GM23338 (cell line): ENCODE results near the gene TSHZ3. TPM values are rescaled to one million over a fixed set of nuclear protein-coding genes. Genes with fewer than 3 reads are reported as not detected.

Experiments
- ATAC-seq: fragments of 200-7000 bp; cut with Tn5 transposase; 3 replicates; pipeline ENCODE4 v1.9.1; 2020
- DNase-seq: peaks from one replicate; pipeline ENCODE4 v3.0.0-alpha.2; 2015; ENCODE audit warnings: low spot score
- H2AFZ ChIP-seq: fragments of 200-600 bp; sonication (generic); 2 replicates; pipeline ENCODE4 v1.8.0; 2016; ENCODE audit warnings: antibody characterized with exemption, mild to moderate bottlenecking, moderate library complexity
- H3F3A ChIP-seq: fragments of 200-600 bp; sonication (generic); replicated peaks from 2 replicates; pipeline ENCODE4 v1.8.0; 2017; ENCODE audit warnings: antibody characterized with exemption, mixed run types, low read depth
- H3K27ac ChIP-seq: fragments of 200-600 bp; sonication (generic); 2 replicates; pipeline ENCODE4 v1.6.1; 2016; ENCODE audit warnings: low read depth
- H3K27me3 ChIP-seq: fragments of 200-600 bp; sonication (generic); 2 replicates; pipeline ENCODE4 v1.8.0; 2016; ENCODE audit warnings: mild to moderate bottlenecking, mixed run types, moderate library complexity; ENCODE audit not compliant: insufficient read depth
- H3K36me3 ChIP-seq: fragments of 200-600 bp; sonication (generic); 2 replicates; pipeline ENCODE4 v1.8.0; 2016; ENCODE audit warnings: mild to moderate bottlenecking; ENCODE audit not compliant: insufficient read depth
- H3K4me1 ChIP-seq: fragments of 200-600 bp; sonication (generic); 2 replicates; pipeline ENCODE4 v1.8.0; 2016; ENCODE audit warnings: mild to moderate bottlenecking, moderate library complexity; ENCODE audit not compliant: insufficient read depth
- H3K4me2 ChIP-seq: fragments of 200-600 bp; sonication (generic); 2 replicates; pipeline ENCODE4 v1.7.1; 2017; ENCODE audit warnings: mixed run types
- H3K4me3 ChIP-seq: fragments of 200-600 bp; sonication (generic); 2 replicates; pipeline ENCODE4 v1.6.1; 2016; ENCODE audit warnings: mixed run types
- H3K79me2 ChIP-seq: fragments of 200-600 bp; sonication (generic); replicated peaks from 2 replicates; pipeline ENCODE4 v1.8.0; 2017; ENCODE audit warnings: mild to moderate bottlenecking; ENCODE audit not compliant: insufficient read depth
- H3K9me2 ChIP-seq: fragments of 200-600 bp; sonication (generic); 2 replicates; pipeline ENCODE4 v1.8.0; 2017; ENCODE audit not compliant: insufficient read depth
- H4K20me1 ChIP-seq: fragments of 200-600 bp; sonication (generic); replicated peaks from 2 replicates; pipeline ENCODE4 v1.8.0; 2017; ENCODE audit warnings: mild to moderate bottlenecking; ENCODE audit not compliant: insufficient read depth
- H3K27ac Mint-ChIP-seq: 2 replicates; pipeline ENCODE4 v1.8.0; 2020; ENCODE audit warnings: inconsistent platforms, mild to moderate bottlenecking, moderate library complexity, mixed read lengths
- H3K27me3 Mint-ChIP-seq: 3 replicates; pipeline ENCODE4 v1.8.0; 2022; ENCODE audit warnings: low read depth, mild to moderate bottlenecking, moderate library complexity, mixed read lengths, inconsistent platforms; ENCODE audit not compliant: insufficient read depth, poor library complexity
- H3K36me3 Mint-ChIP-seq: 3 replicates; pipeline ENCODE4 v1.8.0; 2021; ENCODE audit warnings: low read depth, mild to moderate bottlenecking, inconsistent platforms, moderate library complexity, mixed read lengths
- H3K4me1 Mint-ChIP-seq: 3 replicates; pipeline ENCODE4 v1.8.0; 2020; ENCODE audit warnings: mild to moderate bottlenecking, inconsistent platforms, mixed read lengths
- H3K4me3 Mint-ChIP-seq: 3 replicates; pipeline ENCODE4 v1.8.0; 2021; ENCODE audit warnings: moderate library complexity, mild to moderate bottlenecking, inconsistent platforms, mixed read lengths
- H3K9me3 Mint-ChIP-seq: 3 replicates; pipeline ENCODE4 v1.8.0; 2020; ENCODE audit warnings: moderate library complexity, mild to moderate bottlenecking, inconsistent platforms, mixed read lengths
- EZH2 ChIP-seq: fragments of 200-600 bp; sonication (generic); IDR thresholded peaks from one replicate; pipeline ENCODE4 v1.8.0; 2017; ENCODE audit warnings: antibody characterized with exemption, mild to moderate bottlenecking, low read depth; ENCODE audit not compliant: unreplicated experiment
- JUNB ChIP-seq: IDR thresholded peaks from one replicate; pipeline ENCODE4 v1.6.1; 2016; ENCODE audit warnings: antibody characterized with exemption; ENCODE audit not compliant: unreplicated experiment
- POLR2AphosphoS5 ChIP-seq: IDR thresholded peaks from 2 replicates; pipeline ENCODE4 v1.6.1; 2016; ENCODE audit warnings: antibody characterized with exemption, low read depth
- ZNF114 ChIP-seq: fragments of 250-450 bp; sonication (Bioruptor Pico); IDR thresholded peaks from 2 replicates; pipeline ENCODE4 v1.5.0; 2020; ENCODE audit warnings: mild to moderate bottlenecking, moderate library complexity
- ZNF331 ChIP-seq: fragments of 250-450 bp; sonication (Bioruptor Pico); IDR thresholded peaks from 2 replicates; pipeline ENCODE4 v1.5.0; 2020; ENCODE audit warnings: low read depth, mild to moderate bottlenecking, moderate library complexity
- polyA plus RNA-seq: library from polyadenylated mRNA; unstranded; fragments of >200 nt; fragmentation: Nextera tagmentation; extraction: Ambion mirVana; gene quantifications from 2 replicates; pipeline ENCODE4 v1.2.1, GENCODE V29; 2016
- total RNA-seq: library from RNA; depleted of rRNA; stranded (reverse); fragments of >200 nt; shearing (Covaris generic); gene quantifications from 2 replicates; pipeline ENCODE4 v1.2.3, GENCODE V29; 2014
- TF ChIP-seq, protein P1 (sequence below): IDR thresholded peaks from 2 replicates; pipeline ENCODE4 v1.6.1; 2016; ENCODE audit warnings: antibody characterized with exemption
- TF ChIP-seq, protein P2 (sequence below): IDR thresholded peaks from one replicate; pipeline ENCODE4 v1.6.1; 2018; ENCODE audit warnings: antibody characterized with exemption; ENCODE audit not compliant: unreplicated experiment
- TF ChIP-seq, protein P3 (sequence below): fragments of 250-450 bp; sonication (Bioruptor Pico); IDR thresholded peaks from 2 replicates; pipeline ENCODE4 v1.5.0; 2020; ENCODE audit warnings: mild to moderate bottlenecking, moderate library complexity

Gene TSHZ3
- total and polyA plus RNA-seq, 2 experiments from 2014 or later, result 3.8 to 8.9 TPM

DNA sequence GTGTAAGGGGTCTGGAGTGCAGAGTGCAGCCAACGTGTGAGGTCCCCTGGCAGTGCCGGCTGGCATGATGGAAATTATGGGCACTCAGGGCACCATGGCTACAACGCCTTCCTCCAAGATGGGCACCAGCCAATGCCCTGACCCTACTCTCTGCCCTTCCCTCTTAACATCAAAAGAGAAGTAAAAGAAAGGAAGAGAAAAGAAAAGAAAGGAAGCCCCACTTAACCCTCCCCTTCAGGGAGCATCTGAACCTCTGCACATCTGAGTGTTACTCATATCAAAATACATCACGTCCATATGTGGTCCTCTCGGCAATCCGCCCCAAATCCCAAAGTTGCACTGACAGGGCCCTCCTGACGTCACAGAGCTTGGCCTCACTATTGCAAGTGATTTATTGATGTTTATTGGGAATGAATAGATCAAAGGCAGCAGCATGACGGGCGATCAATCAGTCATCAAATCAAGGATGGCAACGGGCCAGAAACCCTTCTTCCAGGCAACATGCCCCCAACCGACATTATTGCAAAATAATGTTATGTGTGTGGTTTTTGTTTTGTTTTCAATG, 1.3 kb downstream of the TSHZ3 start (continued):
- TF ChIP-seq POLR2AphosphoS5 (no peak), JUNB (no peak), ZNF331 (CRISPR knock-in tag) (no peak), EZH2 (no peak), ZNF114 (CRISPR knock-in tag) (no peak)
- TF ChIP-seq, protein P1, sequence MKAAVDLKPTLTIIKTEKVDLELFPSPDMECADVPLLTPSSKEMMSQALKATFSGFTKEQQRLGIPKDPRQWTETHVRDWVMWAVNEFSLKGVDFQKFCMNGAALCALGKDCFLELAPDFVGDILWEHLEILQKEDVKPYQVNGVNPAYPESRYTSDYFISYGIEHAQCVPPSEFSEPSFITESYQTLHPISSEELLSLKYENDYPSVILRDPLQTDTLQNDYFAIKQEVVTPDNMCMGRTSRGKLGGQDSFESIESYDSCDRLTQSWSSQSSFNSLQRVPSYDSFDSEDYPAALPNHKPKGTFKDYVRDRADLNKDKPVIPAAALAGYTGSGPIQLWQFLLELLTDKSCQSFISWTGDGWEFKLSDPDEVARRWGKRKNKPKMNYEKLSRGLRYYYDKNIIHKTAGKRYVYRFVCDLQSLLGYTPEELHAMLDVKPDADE, result no peak
- TF ChIP-seq, protein P2, sequence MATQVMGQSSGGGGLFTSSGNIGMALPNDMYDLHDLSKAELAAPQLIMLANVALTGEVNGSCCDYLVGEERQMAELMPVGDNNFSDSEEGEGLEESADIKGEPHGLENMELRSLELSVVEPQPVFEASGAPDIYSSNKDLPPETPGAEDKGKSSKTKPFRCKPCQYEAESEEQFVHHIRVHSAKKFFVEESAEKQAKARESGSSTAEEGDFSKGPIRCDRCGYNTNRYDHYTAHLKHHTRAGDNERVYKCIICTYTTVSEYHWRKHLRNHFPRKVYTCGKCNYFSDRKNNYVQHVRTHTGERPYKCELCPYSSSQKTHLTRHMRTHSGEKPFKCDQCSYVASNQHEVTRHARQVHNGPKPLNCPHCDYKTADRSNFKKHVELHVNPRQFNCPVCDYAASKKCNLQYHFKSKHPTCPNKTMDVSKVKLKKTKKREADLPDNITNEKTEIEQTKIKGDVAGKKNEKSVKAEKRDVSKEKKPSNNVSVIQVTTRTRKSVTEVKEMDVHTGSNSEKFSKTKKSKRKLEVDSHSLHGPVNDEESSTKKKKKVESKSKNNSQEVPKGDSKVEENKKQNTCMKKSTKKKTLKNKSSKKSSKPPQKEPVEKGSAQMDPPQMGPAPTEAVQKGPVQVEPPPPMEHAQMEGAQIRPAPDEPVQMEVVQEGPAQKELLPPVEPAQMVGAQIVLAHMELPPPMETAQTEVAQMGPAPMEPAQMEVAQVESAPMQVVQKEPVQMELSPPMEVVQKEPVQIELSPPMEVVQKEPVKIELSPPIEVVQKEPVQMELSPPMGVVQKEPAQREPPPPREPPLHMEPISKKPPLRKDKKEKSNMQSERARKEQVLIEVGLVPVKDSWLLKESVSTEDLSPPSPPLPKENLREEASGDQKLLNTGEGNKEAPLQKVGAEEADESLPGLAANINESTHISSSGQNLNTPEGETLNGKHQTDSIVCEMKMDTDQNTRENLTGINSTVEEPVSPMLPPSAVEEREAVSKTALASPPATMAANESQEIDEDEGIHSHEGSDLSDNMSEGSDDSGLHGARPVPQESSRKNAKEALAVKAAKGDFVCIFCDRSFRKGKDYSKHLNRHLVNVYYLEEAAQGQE, result no peak

DNA sequence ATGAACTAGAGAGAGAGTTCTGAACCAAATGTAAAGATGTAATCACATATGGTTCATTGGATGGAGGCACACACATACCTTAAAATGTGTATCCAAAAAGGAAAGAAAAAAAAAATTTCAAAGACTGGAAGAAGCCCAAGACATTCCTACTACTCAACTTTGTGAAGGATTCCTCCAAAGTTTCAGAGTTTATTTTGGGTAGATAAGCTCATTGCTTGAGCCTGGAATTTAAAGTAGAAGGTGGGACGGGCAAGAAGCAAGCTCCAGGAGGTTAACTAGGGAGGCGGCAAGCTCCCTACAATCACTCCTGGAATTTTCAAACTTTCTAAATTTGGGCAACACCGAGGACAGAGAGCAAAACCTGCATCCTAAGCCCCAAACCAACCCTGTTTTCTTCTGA, 1.9 kb downstream of the TSHZ3 start:
- peaks cover under 1% of the 10 kb centered on the region; the same call in 2 of the 3 replicates for H3K36me3 Mint-ChIP-seq
- Histone ChIP-seq H3F3A (no peaks in the 10 kb centered on the region; the same call in none of the 2 replicates), H3K4me2 (peak overlapping the region; percentile 91), H2AFZ (no peak overlapping the region), H3K27ac (no peak overlapping the region), H3K79me2 (peaks cover 59% of the 10 kb centered on the region), H3K4me1 (peaks cover 38% of the 10 kb centered on the region), H3K4me3 (peak overlapping the region; percentile 92), H3K9me2 (no peaks in the 10 kb centered on the region), H4K20me1 (peaks cover 19% of the 10 kb centered on the region), H3K27me3 (peaks cover 45% of the 10 kb centered on the region), H3K36me3 (no peaks in the 10 kb centered on the region)
- DNase-seq (no peak), ATAC-seq (no peak)
- peaks cover 49% of the 10 kb centered on the region for H3K4me1 Mint-ChIP-seq
- H3K27ac Mint-ChIP-seq, result no peak overlapping the region
- H3K27me3 Mint-ChIP-seq, result peaks cover 33% of the 10 kb centered on the region
- peaks cover 5% of the 10 kb centered on the region; the same call in 2 of the 3 replicates for H3K9me3 Mint-ChIP-seq
- peak overlapping the region; percentile 81 for H3K4me3 Mint-ChIP-seq
- TF ChIP-seq JUNB (no peak), ZNF331 (CRISPR knock-in tag) (no peak), POLR2AphosphoS5 (no peak), EZH2 (no peak)
- TF ChIP-seq, protein P2, result no peak
- TF ChIP-seq, protein P3, sequence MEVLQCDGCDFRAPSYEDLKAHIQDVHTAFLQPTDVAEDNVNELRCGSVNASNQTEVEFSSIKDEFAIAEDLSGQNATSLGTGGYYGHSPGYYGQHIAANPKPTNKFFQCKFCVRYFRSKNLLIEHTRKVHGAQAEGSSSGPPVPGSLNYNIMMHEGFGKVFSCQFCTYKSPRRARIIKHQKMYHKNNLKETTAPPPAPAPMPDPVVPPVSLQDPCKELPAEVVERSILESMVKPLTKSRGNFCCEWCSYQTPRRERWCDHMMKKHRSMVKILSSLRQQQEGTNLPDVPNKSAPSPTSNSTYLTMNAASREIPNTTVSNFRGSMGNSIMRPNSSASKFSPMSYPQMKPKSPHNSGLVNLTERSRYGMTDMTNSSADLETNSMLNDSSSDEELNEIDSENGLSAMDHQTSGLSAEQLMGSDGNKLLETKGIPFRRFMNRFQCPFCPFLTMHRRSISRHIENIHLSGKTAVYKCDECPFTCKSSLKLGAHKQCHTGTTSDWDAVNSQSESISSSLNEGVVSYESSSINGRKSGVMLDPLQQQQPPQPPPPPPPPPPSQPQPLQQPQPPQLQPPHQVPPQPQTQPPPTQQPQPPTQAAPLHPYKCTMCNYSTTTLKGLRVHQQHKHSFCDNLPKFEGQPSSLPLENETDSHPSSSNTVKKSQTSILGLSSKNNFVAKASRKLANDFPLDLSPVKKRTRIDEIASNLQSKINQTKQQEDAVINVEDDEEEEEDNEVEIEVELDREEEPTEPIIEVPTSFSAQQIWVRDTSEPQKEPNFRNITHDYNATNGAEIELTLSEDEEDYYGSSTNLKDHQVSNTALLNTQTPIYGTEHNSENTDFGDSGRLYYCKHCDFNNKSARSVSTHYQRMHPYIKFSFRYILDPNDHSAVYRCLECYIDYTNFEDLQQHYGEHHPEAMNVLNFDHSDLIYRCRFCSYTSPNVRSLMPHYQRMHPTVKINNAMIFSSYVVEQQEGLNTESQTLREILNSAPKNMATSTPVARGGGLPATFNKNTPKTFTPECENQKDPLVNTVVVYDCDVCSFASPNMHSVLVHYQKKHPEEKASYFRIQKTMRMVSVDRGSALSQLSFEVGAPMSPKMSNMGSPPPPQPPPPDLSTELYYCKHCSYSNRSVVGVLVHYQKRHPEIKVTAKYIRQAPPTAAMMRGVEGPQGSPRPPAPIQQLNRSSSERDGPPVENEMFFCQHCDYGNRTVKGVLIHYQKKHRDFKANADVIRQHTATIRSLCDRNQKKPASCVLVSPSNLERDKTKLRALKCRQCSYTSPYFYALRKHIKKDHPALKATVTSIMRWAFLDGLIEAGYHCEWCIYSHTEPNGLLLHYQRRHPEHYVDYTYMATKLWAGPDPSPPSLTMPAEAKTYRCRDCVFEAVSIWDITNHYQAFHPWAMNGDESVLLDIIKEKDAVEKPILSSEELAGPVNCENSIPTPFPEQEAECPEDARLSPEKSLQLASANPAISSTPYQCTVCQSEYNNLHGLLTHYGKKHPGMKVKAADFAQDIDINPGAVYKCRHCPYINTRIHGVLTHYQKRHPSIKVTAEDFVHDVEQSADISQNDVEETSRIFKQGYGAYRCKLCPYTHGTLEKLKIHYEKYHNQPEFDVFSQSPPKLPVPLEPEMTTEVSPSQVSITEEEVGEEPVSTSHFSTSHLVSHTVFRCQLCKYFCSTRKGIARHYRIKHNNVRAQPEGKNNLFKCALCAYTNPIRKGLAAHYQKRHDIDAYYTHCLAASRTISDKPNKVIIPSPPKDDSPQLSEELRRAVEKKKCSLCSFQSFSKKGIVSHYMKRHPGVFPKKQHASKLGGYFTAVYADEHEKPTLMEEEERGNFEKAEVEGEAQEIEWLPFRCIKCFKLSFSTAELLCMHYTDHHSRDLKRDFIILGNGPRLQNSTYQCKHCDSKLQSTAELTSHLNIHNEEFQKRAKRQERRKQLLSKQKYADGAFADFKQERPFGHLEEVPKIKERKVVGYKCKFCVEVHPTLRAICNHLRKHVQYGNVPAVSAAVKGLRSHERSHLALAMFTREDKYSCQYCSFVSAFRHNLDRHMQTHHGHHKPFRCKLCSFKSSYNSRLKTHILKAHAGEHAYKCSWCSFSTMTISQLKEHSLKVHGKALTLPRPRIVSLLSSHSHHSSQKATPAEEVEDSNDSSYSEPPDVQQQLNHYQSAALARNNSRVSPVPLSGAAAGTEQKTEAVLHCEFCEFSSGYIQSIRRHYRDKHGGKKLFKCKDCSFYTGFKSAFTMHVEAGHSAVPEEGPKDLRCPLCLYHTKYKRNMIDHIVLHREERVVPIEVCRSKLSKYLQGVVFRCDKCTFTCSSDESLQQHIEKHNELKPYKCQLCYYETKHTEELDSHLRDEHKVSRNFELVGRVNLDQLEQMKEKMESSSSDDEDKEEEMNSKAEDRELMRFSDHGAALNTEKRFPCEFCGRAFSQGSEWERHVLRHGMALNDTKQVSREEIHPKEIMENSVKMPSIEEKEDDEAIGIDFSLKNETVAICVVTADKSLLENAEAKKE (CRISPR knock-in tag), result no peak
